GM23338 (cell line): ENCODE measurements around the gene ANKLE2. TPM values are rescaled to one million over a fixed set of nuclear protein-coding genes. Genes with fewer than 3 reads are reported as not detected.

ENCODE experiments used
- ATAC-seq: fragments of 200-7000 bp; cut with Tn5 transposase; 3 replicates; pipeline ENCODE4 v1.9.1; 2020
- DNase-seq: peaks from one replicate; pipeline ENCODE4 v3.0.0-alpha.2; 2015; ENCODE audit warnings: low spot score
- H2AFZ ChIP-seq: fragments of 200-600 bp; sonication (generic); 2 replicates; pipeline ENCODE4 v1.8.0; 2016; ENCODE audit warnings: antibody characterized with exemption, mild to moderate bottlenecking, moderate library complexity
- H3F3A ChIP-seq: fragments of 200-600 bp; sonication (generic); replicated peaks from 2 replicates; pipeline ENCODE4 v1.8.0; 2017; ENCODE audit warnings: antibody characterized with exemption, mixed run types, low read depth
- H3K27ac ChIP-seq: fragments of 200-600 bp; sonication (generic); 2 replicates; pipeline ENCODE4 v1.6.1; 2016; ENCODE audit warnings: low read depth
- H3K27me3 ChIP-seq: fragments of 200-600 bp; sonication (generic); 2 replicates; pipeline ENCODE4 v1.8.0; 2016; ENCODE audit warnings: mild to moderate bottlenecking, mixed run types, moderate library complexity; ENCODE audit not compliant: insufficient read depth
- H3K36me3 ChIP-seq: fragments of 200-600 bp; sonication (generic); 2 replicates; pipeline ENCODE4 v1.8.0; 2016; ENCODE audit warnings: mild to moderate bottlenecking; ENCODE audit not compliant: insufficient read depth
- H3K4me1 ChIP-seq: fragments of 200-600 bp; sonication (generic); 2 replicates; pipeline ENCODE4 v1.8.0; 2016; ENCODE audit warnings: mild to moderate bottlenecking, moderate library complexity; ENCODE audit not compliant: insufficient read depth
- H3K4me2 ChIP-seq: fragments of 200-600 bp; sonication (generic); 2 replicates; pipeline ENCODE4 v1.7.1; 2017; ENCODE audit warnings: mixed run types
- H3K4me3 ChIP-seq: fragments of 200-600 bp; sonication (generic); 2 replicates; pipeline ENCODE4 v1.6.1; 2016; ENCODE audit warnings: mixed run types
- H3K79me2 ChIP-seq: fragments of 200-600 bp; sonication (generic); replicated peaks from 2 replicates; pipeline ENCODE4 v1.8.0; 2017; ENCODE audit warnings: mild to moderate bottlenecking; ENCODE audit not compliant: insufficient read depth
- H3K9me2 ChIP-seq: fragments of 200-600 bp; sonication (generic); 2 replicates; pipeline ENCODE4 v1.8.0; 2017; ENCODE audit not compliant: insufficient read depth
- H4K20me1 ChIP-seq: fragments of 200-600 bp; sonication (generic); replicated peaks from 2 replicates; pipeline ENCODE4 v1.8.0; 2017; ENCODE audit warnings: mild to moderate bottlenecking; ENCODE audit not compliant: insufficient read depth
- H3K27ac Mint-ChIP-seq: 2 replicates; pipeline ENCODE4 v1.8.0; 2020; ENCODE audit warnings: inconsistent platforms, mild to moderate bottlenecking, moderate library complexity, mixed read lengths
- H3K27me3 Mint-ChIP-seq: 3 replicates; pipeline ENCODE4 v1.8.0; 2022; ENCODE audit warnings: low read depth, mild to moderate bottlenecking, moderate library complexity, mixed read lengths, inconsistent platforms; ENCODE audit not compliant: insufficient read depth, poor library complexity
- H3K36me3 Mint-ChIP-seq: 3 replicates; pipeline ENCODE4 v1.8.0; 2021; ENCODE audit warnings: low read depth, mild to moderate bottlenecking, inconsistent platforms, moderate library complexity, mixed read lengths
- H3K4me1 Mint-ChIP-seq: 3 replicates; pipeline ENCODE4 v1.8.0; 2020; ENCODE audit warnings: mild to moderate bottlenecking, inconsistent platforms, mixed read lengths
- H3K4me3 Mint-ChIP-seq: 3 replicates; pipeline ENCODE4 v1.8.0; 2021; ENCODE audit warnings: moderate library complexity, mild to moderate bottlenecking, inconsistent platforms, mixed read lengths
- H3K9me3 Mint-ChIP-seq: 3 replicates; pipeline ENCODE4 v1.8.0; 2020; ENCODE audit warnings: moderate library complexity, mild to moderate bottlenecking, inconsistent platforms, mixed read lengths
- CREB1 ChIP-seq: fragments of 250-450 bp; sonication (Bioruptor Pico); IDR thresholded peaks from 2 replicates; pipeline ENCODE4 v1.5.0; 2020; ENCODE audit warnings: low read depth, mild to moderate bottlenecking, moderate library complexity
- EZH2 ChIP-seq: fragments of 200-600 bp; sonication (generic); IDR thresholded peaks from one replicate; pipeline ENCODE4 v1.8.0; 2017; ENCODE audit warnings: antibody characterized with exemption, mild to moderate bottlenecking, low read depth; ENCODE audit not compliant: unreplicated experiment
- EZH2phosphoT487 ChIP-seq: fragments of 200-600 bp; sonication (generic); IDR thresholded peaks from one replicate; pipeline ENCODE4 v1.8.1; 2018; ENCODE audit warnings: antibody characterized with exemption; ENCODE audit not compliant: unreplicated experiment
- JUNB ChIP-seq: IDR thresholded peaks from one replicate; pipeline ENCODE4 v1.6.1; 2016; ENCODE audit warnings: antibody characterized with exemption; ENCODE audit not compliant: unreplicated experiment
- NANOG ChIP-seq: IDR thresholded peaks from 2 replicates; pipeline ENCODE4 v1.6.1; 2016; ENCODE audit warnings: antibody characterized with exemption, borderline replicate concordance
- STAT1 ChIP-seq: IDR thresholded peaks from one replicate; pipeline ENCODE4 v1.6.1; 2016; ENCODE audit warnings: antibody characterized with exemption; ENCODE audit not compliant: unreplicated experiment
- ZNF331 ChIP-seq: fragments of 250-450 bp; sonication (Bioruptor Pico); IDR thresholded peaks from 2 replicates; pipeline ENCODE4 v1.5.0; 2020; ENCODE audit warnings: low read depth, mild to moderate bottlenecking, moderate library complexity
- polyA plus RNA-seq: library from polyadenylated mRNA; unstranded; fragments of >200 nt; fragmentation: Nextera tagmentation; extraction: Ambion mirVana; gene quantifications from 2 replicates; pipeline ENCODE4 v1.2.1, GENCODE V29; 2016
- total RNA-seq: library from RNA; depleted of rRNA; stranded (reverse); fragments of >200 nt; shearing (Covaris generic); gene quantifications from 2 replicates; pipeline ENCODE4 v1.2.3, GENCODE V29; 2014
- TF ChIP-seq, protein P1 (sequence below): fragments of 250-450 bp; sonication (Bioruptor Pico); IDR thresholded peaks from 2 replicates; pipeline ENCODE4 v1.5.0; 2020; ENCODE audit warnings: mild to moderate bottlenecking, moderate library complexity
- TF ChIP-seq, protein P2 (sequence below): IDR thresholded peaks from one replicate; pipeline ENCODE4 v1.6.1; 2018; ENCODE audit warnings: antibody characterized with exemption; ENCODE audit not compliant: unreplicated experiment
- TF ChIP-seq, protein P3 (sequence below): IDR thresholded peaks from 2 replicates; pipeline ENCODE4 v1.6.1; 2016; ENCODE audit warnings: antibody characterized with exemption

The ANKLE2 gene
- total and polyA plus RNA-seq, 2 experiments from 2014 or later, result 27.2 to 63.7 TPM

DNA sequence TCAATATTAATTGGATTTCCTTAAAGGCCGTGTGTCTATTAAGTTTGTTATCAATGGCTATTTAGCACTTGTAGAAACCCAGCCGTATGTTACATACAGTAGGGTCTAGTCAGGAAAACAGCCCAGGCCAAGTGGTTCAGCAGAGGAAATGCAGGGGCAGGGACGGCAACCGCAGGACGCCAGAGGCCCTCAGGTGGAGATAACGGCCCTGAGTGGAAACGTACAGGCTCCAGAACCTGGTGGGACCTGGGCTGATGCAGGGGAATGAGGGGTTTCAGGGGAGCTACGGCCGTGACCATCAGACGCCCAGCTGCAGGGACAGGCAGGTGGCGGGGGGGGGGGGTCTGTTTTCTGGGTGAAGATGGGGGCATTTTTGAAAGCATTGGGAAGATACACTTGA lies 3.7 kb upstream of the ANKLE2 start (continued):
- TF ChIP-seq, protein P1, sequence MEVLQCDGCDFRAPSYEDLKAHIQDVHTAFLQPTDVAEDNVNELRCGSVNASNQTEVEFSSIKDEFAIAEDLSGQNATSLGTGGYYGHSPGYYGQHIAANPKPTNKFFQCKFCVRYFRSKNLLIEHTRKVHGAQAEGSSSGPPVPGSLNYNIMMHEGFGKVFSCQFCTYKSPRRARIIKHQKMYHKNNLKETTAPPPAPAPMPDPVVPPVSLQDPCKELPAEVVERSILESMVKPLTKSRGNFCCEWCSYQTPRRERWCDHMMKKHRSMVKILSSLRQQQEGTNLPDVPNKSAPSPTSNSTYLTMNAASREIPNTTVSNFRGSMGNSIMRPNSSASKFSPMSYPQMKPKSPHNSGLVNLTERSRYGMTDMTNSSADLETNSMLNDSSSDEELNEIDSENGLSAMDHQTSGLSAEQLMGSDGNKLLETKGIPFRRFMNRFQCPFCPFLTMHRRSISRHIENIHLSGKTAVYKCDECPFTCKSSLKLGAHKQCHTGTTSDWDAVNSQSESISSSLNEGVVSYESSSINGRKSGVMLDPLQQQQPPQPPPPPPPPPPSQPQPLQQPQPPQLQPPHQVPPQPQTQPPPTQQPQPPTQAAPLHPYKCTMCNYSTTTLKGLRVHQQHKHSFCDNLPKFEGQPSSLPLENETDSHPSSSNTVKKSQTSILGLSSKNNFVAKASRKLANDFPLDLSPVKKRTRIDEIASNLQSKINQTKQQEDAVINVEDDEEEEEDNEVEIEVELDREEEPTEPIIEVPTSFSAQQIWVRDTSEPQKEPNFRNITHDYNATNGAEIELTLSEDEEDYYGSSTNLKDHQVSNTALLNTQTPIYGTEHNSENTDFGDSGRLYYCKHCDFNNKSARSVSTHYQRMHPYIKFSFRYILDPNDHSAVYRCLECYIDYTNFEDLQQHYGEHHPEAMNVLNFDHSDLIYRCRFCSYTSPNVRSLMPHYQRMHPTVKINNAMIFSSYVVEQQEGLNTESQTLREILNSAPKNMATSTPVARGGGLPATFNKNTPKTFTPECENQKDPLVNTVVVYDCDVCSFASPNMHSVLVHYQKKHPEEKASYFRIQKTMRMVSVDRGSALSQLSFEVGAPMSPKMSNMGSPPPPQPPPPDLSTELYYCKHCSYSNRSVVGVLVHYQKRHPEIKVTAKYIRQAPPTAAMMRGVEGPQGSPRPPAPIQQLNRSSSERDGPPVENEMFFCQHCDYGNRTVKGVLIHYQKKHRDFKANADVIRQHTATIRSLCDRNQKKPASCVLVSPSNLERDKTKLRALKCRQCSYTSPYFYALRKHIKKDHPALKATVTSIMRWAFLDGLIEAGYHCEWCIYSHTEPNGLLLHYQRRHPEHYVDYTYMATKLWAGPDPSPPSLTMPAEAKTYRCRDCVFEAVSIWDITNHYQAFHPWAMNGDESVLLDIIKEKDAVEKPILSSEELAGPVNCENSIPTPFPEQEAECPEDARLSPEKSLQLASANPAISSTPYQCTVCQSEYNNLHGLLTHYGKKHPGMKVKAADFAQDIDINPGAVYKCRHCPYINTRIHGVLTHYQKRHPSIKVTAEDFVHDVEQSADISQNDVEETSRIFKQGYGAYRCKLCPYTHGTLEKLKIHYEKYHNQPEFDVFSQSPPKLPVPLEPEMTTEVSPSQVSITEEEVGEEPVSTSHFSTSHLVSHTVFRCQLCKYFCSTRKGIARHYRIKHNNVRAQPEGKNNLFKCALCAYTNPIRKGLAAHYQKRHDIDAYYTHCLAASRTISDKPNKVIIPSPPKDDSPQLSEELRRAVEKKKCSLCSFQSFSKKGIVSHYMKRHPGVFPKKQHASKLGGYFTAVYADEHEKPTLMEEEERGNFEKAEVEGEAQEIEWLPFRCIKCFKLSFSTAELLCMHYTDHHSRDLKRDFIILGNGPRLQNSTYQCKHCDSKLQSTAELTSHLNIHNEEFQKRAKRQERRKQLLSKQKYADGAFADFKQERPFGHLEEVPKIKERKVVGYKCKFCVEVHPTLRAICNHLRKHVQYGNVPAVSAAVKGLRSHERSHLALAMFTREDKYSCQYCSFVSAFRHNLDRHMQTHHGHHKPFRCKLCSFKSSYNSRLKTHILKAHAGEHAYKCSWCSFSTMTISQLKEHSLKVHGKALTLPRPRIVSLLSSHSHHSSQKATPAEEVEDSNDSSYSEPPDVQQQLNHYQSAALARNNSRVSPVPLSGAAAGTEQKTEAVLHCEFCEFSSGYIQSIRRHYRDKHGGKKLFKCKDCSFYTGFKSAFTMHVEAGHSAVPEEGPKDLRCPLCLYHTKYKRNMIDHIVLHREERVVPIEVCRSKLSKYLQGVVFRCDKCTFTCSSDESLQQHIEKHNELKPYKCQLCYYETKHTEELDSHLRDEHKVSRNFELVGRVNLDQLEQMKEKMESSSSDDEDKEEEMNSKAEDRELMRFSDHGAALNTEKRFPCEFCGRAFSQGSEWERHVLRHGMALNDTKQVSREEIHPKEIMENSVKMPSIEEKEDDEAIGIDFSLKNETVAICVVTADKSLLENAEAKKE (CRISPR knock-in tag), result no peak
- no peak for TF ChIP-seq JUNB
- TF ChIP-seq STAT1, result no peak
- TF ChIP-seq, protein P2, sequence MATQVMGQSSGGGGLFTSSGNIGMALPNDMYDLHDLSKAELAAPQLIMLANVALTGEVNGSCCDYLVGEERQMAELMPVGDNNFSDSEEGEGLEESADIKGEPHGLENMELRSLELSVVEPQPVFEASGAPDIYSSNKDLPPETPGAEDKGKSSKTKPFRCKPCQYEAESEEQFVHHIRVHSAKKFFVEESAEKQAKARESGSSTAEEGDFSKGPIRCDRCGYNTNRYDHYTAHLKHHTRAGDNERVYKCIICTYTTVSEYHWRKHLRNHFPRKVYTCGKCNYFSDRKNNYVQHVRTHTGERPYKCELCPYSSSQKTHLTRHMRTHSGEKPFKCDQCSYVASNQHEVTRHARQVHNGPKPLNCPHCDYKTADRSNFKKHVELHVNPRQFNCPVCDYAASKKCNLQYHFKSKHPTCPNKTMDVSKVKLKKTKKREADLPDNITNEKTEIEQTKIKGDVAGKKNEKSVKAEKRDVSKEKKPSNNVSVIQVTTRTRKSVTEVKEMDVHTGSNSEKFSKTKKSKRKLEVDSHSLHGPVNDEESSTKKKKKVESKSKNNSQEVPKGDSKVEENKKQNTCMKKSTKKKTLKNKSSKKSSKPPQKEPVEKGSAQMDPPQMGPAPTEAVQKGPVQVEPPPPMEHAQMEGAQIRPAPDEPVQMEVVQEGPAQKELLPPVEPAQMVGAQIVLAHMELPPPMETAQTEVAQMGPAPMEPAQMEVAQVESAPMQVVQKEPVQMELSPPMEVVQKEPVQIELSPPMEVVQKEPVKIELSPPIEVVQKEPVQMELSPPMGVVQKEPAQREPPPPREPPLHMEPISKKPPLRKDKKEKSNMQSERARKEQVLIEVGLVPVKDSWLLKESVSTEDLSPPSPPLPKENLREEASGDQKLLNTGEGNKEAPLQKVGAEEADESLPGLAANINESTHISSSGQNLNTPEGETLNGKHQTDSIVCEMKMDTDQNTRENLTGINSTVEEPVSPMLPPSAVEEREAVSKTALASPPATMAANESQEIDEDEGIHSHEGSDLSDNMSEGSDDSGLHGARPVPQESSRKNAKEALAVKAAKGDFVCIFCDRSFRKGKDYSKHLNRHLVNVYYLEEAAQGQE, result no peak
- no peak for TF ChIP-seq NANOG

DNA sequence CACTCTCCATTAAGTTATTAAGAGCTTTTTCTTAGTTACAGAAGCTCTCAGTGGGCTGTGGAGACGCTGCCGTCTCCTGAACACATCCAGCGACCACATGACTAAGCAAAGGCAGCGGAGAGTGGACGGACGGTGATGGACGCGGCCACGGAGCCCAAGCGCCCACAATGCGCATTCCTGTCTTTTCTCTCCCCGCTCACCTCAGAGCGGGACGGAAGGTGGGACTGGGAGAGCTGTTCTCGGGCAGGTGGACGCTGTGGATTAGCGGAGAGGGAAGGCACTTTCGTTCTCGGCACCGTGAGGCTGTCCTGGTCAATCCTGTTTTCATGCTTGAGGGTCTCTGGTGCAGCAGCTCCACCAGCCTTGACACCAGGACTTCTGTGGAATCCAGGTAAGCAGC lies 2.6 kb upstream of the ANKLE2 start:
- Mint-ChIP-seq H3K27ac (no peak overlapping the region), H3K27me3 (peaks cover 20% of the 10 kb centered on the region), H3K36me3 (peaks cover 13% of the 10 kb centered on the region), H3K9me3 (no peaks in the 10 kb centered on the region; the same call in 2 of the 3 replicates), H3K4me1 (peaks cover 16% of the 10 kb centered on the region), H3K4me3 (no peak overlapping the region)
- Histone ChIP-seq H3K27ac (no peak overlapping the region), H3K27me3 (no peaks in the 10 kb centered on the region), H3K9me2 (no peaks in the 10 kb centered on the region), H4K20me1 (peaks cover 22% of the 10 kb centered on the region), H3K4me2 (no peak overlapping the region), H3K79me2 (peaks cover 31% of the 10 kb centered on the region), H3K4me1 (peaks cover 9% of the 10 kb centered on the region; the same call in 1 of the 2 replicates), H2AFZ (no peak overlapping the region), H3K4me3 (no peak overlapping the region), H3K36me3 (no peaks in the 10 kb centered on the region), H3F3A (peaks cover 25% of the 10 kb centered on the region)
- no peak for TF ChIP-seq EZH2phosphoT487
- no peak for TF ChIP-seq CREB1 (CRISPR knock-in tag)
- TF ChIP-seq EZH2, result no peak
- TF ChIP-seq, protein P3, sequence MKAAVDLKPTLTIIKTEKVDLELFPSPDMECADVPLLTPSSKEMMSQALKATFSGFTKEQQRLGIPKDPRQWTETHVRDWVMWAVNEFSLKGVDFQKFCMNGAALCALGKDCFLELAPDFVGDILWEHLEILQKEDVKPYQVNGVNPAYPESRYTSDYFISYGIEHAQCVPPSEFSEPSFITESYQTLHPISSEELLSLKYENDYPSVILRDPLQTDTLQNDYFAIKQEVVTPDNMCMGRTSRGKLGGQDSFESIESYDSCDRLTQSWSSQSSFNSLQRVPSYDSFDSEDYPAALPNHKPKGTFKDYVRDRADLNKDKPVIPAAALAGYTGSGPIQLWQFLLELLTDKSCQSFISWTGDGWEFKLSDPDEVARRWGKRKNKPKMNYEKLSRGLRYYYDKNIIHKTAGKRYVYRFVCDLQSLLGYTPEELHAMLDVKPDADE, result no peak
- no peak for TF ChIP-seq ZNF331 (CRISPR knock-in tag)
- ATAC-seq (no peak), DNase-seq (no peak)
